Endothelial cell of umbilical vein (primary cell): ENCODE data around the gene PIK3C2G.

Experiments used
- CTCF ChIP-seq, 2 donors: IDR thresholded peaks; 1 replicate in 1 of 2; 2 replicates in 1 of 2; pipeline ENCODE4 v1.5.1; 2011; ENCODE audit warnings: low read length in 2 of 2, mild to moderate bottlenecking in 2 of 2, moderate library complexity in 2 of 2, control low read depth in 1 of 2, inconsistent platforms in 1 of 2, low read depth in 1 of 2; ENCODE audit not compliant: insufficient read depth in 1 of 2; ENCODE audit errors: extremely low read depth in 1 of 2
- EZH2 ChIP-seq: IDR thresholded peaks from 2 replicates; pipeline ENCODE4 v1.6.1; 2012; ENCODE audit warnings: borderline replicate concordance, low read depth, mild to moderate bottlenecking, moderate library complexity, low read length, inconsistent platforms; ENCODE audit not compliant: severe bottlenecking
- GATA2 ChIP-seq: IDR thresholded peaks from 2 replicates; pipeline ENCODE4 v1.7.0; 2011; ENCODE audit warnings: low read depth, mild to moderate bottlenecking, moderate library complexity, mixed read lengths, low read length; ENCODE audit not compliant: insufficient read length, insufficient read depth
- JUN ChIP-seq: IDR thresholded peaks from 2 replicates; pipeline ENCODE4 v1.6.1; 2011; ENCODE audit warnings: borderline replicate concordance, low read depth; ENCODE audit not compliant: insufficient read length, insufficient read depth
- MYC ChIP-seq: IDR thresholded peaks from one replicate; pipeline ENCODE4 v1.6.1; 2011; ENCODE audit warnings: mild to moderate bottlenecking, low read depth, low read length
- POLR2A ChIP-seq: IDR thresholded peaks from 2 replicates; pipeline ENCODE4 v1.6.1; 2012; ENCODE audit warnings: low read depth, mild to moderate bottlenecking, control low read depth, low read length
- POLR2AphosphoS5 ChIP-seq: IDR thresholded peaks from 2 replicates; pipeline ENCODE4 v1.6.1; 2012; ENCODE audit warnings: low read depth, mild to moderate bottlenecking, control low read depth, low read length, moderate library complexity; ENCODE audit not compliant: insufficient read depth
- TF ChIP-seq, protein P1 (sequence below): IDR thresholded peaks from 2 replicates; pipeline ENCODE4 v1.6.1; 2011; ENCODE audit not compliant: insufficient read depth, insufficient read length

- TF ChIP-seq EZH2 (no peak), GATA2 (no peak), POLR2AphosphoS5 (no peak), CTCF (IDR thresholded peaks at IDR 0.05; ENCODE audit: extremely low read depth in 1 of 2, insufficient read depth in 1 of 2, low read depth in 1 of 2, low read length in 2 of 2) (no peak), POLR2A (no peak), JUN (no peak), MYC (no peak)
- TF ChIP-seq, protein P1, sequence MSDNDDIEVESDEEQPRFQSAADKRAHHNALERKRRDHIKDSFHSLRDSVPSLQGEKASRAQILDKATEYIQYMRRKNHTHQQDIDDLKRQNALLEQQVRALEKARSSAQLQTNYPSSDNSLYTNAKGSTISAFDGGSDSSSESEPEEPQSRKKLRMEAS, result no peak
These were observed 18.8 kb upstream of the PIK3C2G start for GRCh38 chr12:18242380-18243089.
